Stimulated activated CD8-positive, alpha-beta memory T cell treated with anti-CD3 and anti-CD28 coated beads, Interleukin-12 subunit alpha, Interleukin-12 subunit beta, amount 100 ng/mL, for 4 hours (primary cell): Measurements from ENCODE around the gene PFKFB2.
"Not testable (repeated sequence)": the region's sequence is repeated elsewhere in the genome, so short reads cannot be mapped to it uniquely, and the experiment has no call there.

Source experiments
- DNase-seq: peaks from one replicate; pipeline ENCODE4 v3.0.0-alpha.2; 2020; ENCODE audit warnings: low read depth

The PFKFB2 gene

GRCh38 chr1:207039380-207040180 is 13.5 kb upstream of the PFKFB2 start:
- DNase-seq, result no peak

- no peak for DNase-seq
These were observed 12.9 kb upstream of the PFKFB2 start for GRCh38 chr1:207040181-207040533.

- not testable (repeated sequence) for DNase-seq
These were observed 11.7 kb upstream of the PFKFB2 start for GRCh38 chr1:207041397-207041796.

- DNase-seq, result no peak
These were observed 7.6 kb upstream of the PFKFB2 start for GRCh38 chr1:207045453-207045852.

GRCh38 chr1:207047505-207047904 is 5.6 kb upstream of the PFKFB2 start:
- DNase-seq, result no peak

- no peak for DNase-seq
These were observed 5.0 kb upstream of the PFKFB2 start for GRCh38 chr1:207048041-207048440.

- DNase-seq, result no peak
These were observed 4.0 kb upstream of the PFKFB2 start for GRCh38 chr1:207049054-207049453.

- DNase-seq, result no peak
These were observed 3.6 kb upstream of the PFKFB2 start for GRCh38 chr1:207049514-207049913.

GRCh38 chr1:207049974-207050391 is 3.1 kb upstream of the PFKFB2 start:
- DNase-seq, result no peak

GRCh38 chr1:207050480-207051190 is 2.4 kb upstream of the PFKFB2 start:
- peak; percentile 77 for DNase-seq

GRCh38 chr1:207051191-207051943 is 1.7 kb upstream of the PFKFB2 start, which contains the start of gene YOD1:
Gene YOD1, minus strand, starts transcription at chr1:207051208. Its CDS starts 178 bp downstream, at chr1:207051030.
- no peak for DNase-seq

- DNase-seq, result no peak
These were observed 1.4 kb downstream of the PFKFB2 start for GRCh38 chr1:207054491-207054890.

- no peak for DNase-seq
These were observed 2.4 kb downstream of the PFKFB2 start for GRCh38 chr1:207055386-207056001.

GRCh38 chr1:207056673-207057072 is 3.6 kb downstream of the PFKFB2 start:
- DNase-seq, result no peak

GRCh38 chr1:207058252-207058651 is 5.2 kb downstream of the PFKFB2 start:
- no peak for DNase-seq

- DNase-seq, result no peak
These were observed 6.1 kb downstream of the PFKFB2 start for GRCh38 chr1:207058878-207059867.

GRCh38 chr1:207059881-207060280 is 6.8 kb downstream of the PFKFB2 start:
- DNase-seq, result no peak

GRCh38 chr1:207060596-207060995 is 7.5 kb downstream of the PFKFB2 start:
- DNase-seq, result no peak

GRCh38 chr1:207062058-207062457 is 9.0 kb downstream of the PFKFB2 start:
- DNase-seq, result no peak

GRCh38 chr1:207063014-207063413 is 9.9 kb downstream of the PFKFB2 start:
- no peak for DNase-seq

- no peak for DNase-seq
These were observed 11.5 kb downstream of the PFKFB2 start for GRCh38 chr1:207064561-207064960.
